Lung (tissue), 12 donors: ENCODE measurements around the gene EVI2A. TPM values are rescaled to one million over a fixed set of nuclear protein-coding genes. Genes with fewer than 3 reads are reported as not detected.

Source experiments
- ATAC-seq: fragments of 200-7000 bp; cut with Tn5 transposase; one replicate; pipeline ENCODE4 v1.9.1; 2020; ENCODE audit warnings: moderate number of reproducible peaks; ENCODE audit not compliant: insufficient read depth, low FRiP score
- DNase-seq, 3 donors: peaks; one replicate each; pipeline ENCODE4 v3.0.0-alpha.2; 2013 to 2017
- H3K27ac ChIP-seq, 2 donors: one replicate each; pipeline ENCODE4 v1.5.1; 2013; ENCODE audit warnings: mild to moderate bottlenecking in 2 of 2, moderate library complexity in 2 of 2, control low read depth in 1 of 2, inconsistent platforms in 1 of 2, low read depth in 1 of 2, low read length in 1 of 2
- H3K27me3 ChIP-seq, 3 donors: one replicate each; pipeline ENCODE4 v1.5.1; 2013; ENCODE audit warnings: low read length in 2 of 3; ENCODE audit not compliant: control insufficient read depth in 3 of 3, insufficient read depth in 3 of 3
- H3K36me3 ChIP-seq, 4 donors: one replicate each; pipeline ENCODE4 v1.5.1; 2013; ENCODE audit warnings: low read length in 4 of 4, mild to moderate bottlenecking in 1 of 4, moderate library complexity in 1 of 4; ENCODE audit not compliant: control insufficient read depth in 4 of 4, insufficient read depth in 4 of 4
- H3K4me1 ChIP-seq, 5 donors: one replicate each; pipeline ENCODE4 v1.5.1; 2013; ENCODE audit warnings: low read length in 5 of 5, mild to moderate bottlenecking in 2 of 5, moderate library complexity in 1 of 5; ENCODE audit not compliant: control insufficient read depth in 5 of 5, insufficient read depth in 5 of 5
- H3K4me3 ChIP-seq: one replicate; pipeline ENCODE4 v1.5.1; 2013; ENCODE audit warnings: mild to moderate bottlenecking, control low read depth, moderate library complexity
- H3K9ac ChIP-seq, 2 donors: one replicate each; pipeline ENCODE4 v1.5.1; 2013; ENCODE audit warnings: low read length in 2 of 2, control low read depth in 1 of 2; ENCODE audit not compliant: insufficient read depth in 1 of 2
- H3K9me3 ChIP-seq, 4 donors: one replicate each; pipeline ENCODE4 v1.5.1; 2013; ENCODE audit warnings: low read length in 3 of 4, mild to moderate bottlenecking in 1 of 4, moderate library complexity in 1 of 4; ENCODE audit not compliant: control insufficient read depth in 4 of 4, insufficient read depth in 3 of 4
- CTCF ChIP-seq: IDR thresholded peaks from 2 replicates; pipeline ENCODE4 v1.5.1; 2012; ENCODE audit warnings: mild to moderate bottlenecking; ENCODE audit errors: control extremely low read depth, extremely low read depth
- WGBS, 2 donors: extraction: QIAGEN DNeasy Blood & Tissue Kit; methylation state at CpG; one replicate each; pipeline ENCODE4 v1.1.7; 2013; 5-methylcytosine and 5-hydroxymethylcytosine counted together
- polyA plus RNA-seq, 2 donors: library from polyadenylated mRNA; stranded (reverse); fragments of 200-250 nt; gene quantifications; one replicate each; pipeline ENCODE4 v1.2.1, GENCODE V29; 2013
- total RNA-seq, 2 donors: library from RNA; depleted of rRNA in 1 of 2; stranded (reverse); fragments of >200 nt in 1 of 2; gene quantifications; one replicate each; pipeline ENCODE4 v1.2.1, GENCODE V29; 2014 to 2021
- donor health status: control.
- donor health status: control.
- donor health status: Bipolar disorder and iron deficiency.
- donor health status: healthy.
- donor health status: DM: yes; HTN: yes; CAD: no.

EVI2A gene
- total and polyA plus RNA-seq, 4 donors = 8.9 to 44.9 (median 16.3) TPM

GRCh38 chr17:31310260-31310659 lies 11.2 kb downstream of the EVI2A start:
- no peak for TF ChIP-seq CTCF
- no peak for DNase-seq
- no peak overlapping the region for H3K4me3 ChIP-seq
- no peaks in the 10 kb centered on the region for H3K27me3 ChIP-seq
- H3K4me1 ChIP-seq = no peaks in the 10 kb centered on the region
- peaks cover 0 to 3% (median 0%) of the 10 kb centered on the region in 4 donors for H3K36me3 ChIP-seq
- no peak for ATAC-seq
- no peaks in the 10 kb centered on the region for H3K9me3 ChIP-seq
- no peak overlapping the region for H3K9ac ChIP-seq
- peak overlapping the region in 1 of 2 donors; percentile 67 for H3K27ac ChIP-seq
- 11 to 25% methylated on average over 2 of the region's 2 CpGs for WGBS, 2 donors

GRCh38 chr17:31309556-31309955 lies 11.9 kb downstream of the EVI2A start:
- no peak overlapping the region for H3K4me3 ChIP-seq
- WGBS, 2 donors = 37 to 65% methylated on average over 2 of the region's 2 CpGs
- H3K27ac ChIP-seq = no peak overlapping the region
- no peak for TF ChIP-seq CTCF
- no peak for DNase-seq
- H3K9me3 ChIP-seq = no peaks in the 10 kb centered on the region
- H3K9ac ChIP-seq = no peak overlapping the region
- ATAC-seq = no peak
- H3K27me3 ChIP-seq = no peaks in the 10 kb centered on the region
- H3K4me1 ChIP-seq = no peaks in the 10 kb centered on the region
- H3K36me3 ChIP-seq = peaks cover 0 to 3% (median 0%) of the 10 kb centered on the region in 4 donors

- Histone ChIP-seq H3K27me3 (no peaks in the 10 kb centered on the region), H3K9ac (no peak overlapping the region), H3K27ac (no peak overlapping the region), H3K4me1 (no peaks in the 10 kb centered on the region), H3K36me3 (peaks cover 0 to 4% (median 2%) of the 10 kb centered on the region in 4 donors), H3K9me3 (no peaks in the 10 kb centered on the region), H3K4me3 (no peak overlapping the region)
- WGBS, 2 donors = 40 to 65% methylated on average over 5 of the region's 5 CpGs
- TF ChIP-seq CTCF = no peak
- DNase-seq (no peak), ATAC-seq (no peak)
Observed at GRCh38 chr17:31308372-31309334, 12.8 kb downstream of the EVI2A start.
